IPS-11a (cell line): ENCODE results near the gene KIRREL2.
"Not testable (repeated sequence)": the region's sequence is repeated elsewhere in the genome, so short reads cannot be mapped to it uniquely, and the experiment has no call there.

Experiments
- H3K4me3 ChIP-seq: one replicate; pipeline ENCODE4 v1.5.1; 2013; ENCODE audit warnings: low read depth, low read length, control low read depth

Gene KIRREL2

DNA sequence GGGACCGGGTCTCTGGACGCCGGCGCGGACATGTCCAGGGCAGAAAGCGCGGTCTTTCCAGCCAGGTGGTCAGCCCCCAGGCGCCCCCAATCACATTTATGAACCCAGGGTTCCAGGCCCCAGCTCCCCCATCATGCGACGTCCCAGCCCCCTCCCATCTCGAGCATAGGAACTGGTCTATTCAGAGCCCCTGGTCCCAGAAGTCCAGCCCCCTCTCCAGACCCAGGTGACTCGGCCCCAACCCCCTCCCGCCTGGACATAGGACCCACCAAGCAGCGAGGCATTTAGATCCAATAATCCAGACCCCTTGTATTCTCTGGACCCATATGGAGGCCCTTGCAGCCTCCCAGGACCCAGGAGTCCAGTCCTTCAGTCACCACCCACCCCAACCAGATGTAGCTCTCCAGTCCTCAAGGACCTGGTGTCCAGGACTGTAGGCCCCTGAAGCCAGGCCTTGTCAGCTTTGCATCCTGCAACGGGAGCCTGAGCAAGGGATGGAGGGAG is 12.2 kb downstream of the KIRREL2 start:
- peak overlapping the region; percentile 18 for H3K4me3 ChIP-seq

DNA sequence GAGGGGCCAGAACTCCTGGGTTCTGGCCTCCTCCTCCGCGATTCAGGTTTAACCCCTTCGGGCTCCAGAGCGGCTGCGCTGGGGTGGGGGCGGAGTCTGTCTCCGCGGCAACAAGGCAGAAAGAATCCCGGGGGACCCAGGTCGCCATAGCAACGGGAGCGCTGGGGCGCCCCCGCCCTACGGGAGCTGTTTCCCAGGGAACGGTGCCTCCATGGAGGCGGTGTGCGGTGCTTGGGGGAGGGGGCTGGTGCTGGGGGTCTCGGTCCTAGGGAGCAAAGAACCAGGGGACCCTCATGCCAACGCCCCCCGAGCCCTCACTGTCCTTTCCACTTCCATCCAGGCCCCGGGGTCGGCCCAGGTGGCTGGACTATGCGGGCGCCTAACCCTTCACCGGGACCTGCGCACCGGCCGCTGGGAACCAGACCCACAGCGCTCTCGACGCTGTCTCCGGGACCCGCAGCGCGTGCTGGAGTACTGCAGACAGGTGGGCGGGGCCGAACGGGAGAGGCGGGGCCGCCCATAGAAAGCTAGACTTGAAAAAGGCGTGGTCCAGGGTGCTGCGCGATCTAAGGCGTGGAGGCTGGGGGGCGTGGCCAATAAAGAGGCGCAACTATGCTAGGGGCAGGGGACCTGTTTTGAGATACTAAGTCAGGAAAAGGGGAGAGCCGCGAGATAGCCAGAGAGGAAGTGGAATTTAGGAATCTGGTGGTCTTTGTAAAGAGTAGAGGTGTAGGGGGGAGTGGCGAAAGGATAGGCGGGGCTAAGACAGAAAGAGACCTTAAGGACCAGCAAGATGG is 12.8 kb downstream of the KIRREL2 start:
- peak overlapping the region; percentile 47 for H3K4me3 ChIP-seq

DNA sequence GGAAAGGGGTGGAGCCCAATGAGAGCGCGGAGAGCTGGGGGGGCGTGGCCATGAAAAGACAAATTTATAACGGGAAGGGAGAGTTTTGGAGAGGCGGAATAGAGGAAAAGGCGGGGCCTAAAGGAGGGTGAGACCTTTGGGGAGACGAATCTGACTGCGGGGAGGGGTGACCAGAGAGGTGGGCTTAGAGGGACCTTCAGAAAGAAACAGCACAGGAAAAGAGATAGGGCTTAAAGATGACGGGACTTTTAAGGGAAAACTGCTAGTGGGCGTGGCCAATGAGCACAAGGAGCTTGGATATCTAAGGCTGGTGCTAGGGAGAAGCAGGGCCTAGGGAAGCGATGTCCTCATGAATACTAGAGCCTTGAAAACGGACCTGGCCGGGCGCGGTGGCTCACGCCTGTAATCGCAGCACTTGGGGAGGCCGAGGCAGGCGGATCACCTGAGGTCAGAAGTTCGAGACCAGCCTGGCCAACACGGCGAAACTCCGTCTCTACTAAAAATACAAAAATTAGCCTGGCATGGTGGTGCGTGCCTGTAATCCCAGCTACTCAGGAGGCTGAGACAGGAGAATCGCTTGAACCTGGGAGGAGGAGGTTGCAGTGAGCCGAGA is 13.5 kb downstream of the KIRREL2 start:
- H3K4me3 ChIP-seq: peak overlapping the region; percentile 47

DNA sequence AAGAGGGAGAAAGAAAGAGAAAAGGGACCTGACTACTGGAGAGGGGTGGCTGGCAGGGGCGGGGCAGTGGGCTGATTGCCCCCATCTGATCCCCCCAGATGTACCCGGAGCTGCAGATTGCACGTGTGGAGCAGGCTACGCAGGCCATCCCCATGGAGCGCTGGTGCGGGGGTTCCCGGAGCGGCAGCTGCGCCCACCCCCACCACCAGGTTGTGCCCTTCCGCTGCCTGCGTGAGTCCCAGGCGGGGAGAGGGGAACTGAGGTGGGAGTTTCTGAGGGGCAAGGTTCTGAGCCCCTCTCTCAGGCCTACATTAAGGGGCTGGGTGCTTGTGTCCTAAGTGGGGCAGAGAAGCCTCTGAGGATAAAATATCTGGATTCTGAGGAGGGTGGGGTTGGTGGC is 14.1 kb downstream of the KIRREL2 start:
- no peak overlapping the region for H3K4me3 ChIP-seq

DNA sequence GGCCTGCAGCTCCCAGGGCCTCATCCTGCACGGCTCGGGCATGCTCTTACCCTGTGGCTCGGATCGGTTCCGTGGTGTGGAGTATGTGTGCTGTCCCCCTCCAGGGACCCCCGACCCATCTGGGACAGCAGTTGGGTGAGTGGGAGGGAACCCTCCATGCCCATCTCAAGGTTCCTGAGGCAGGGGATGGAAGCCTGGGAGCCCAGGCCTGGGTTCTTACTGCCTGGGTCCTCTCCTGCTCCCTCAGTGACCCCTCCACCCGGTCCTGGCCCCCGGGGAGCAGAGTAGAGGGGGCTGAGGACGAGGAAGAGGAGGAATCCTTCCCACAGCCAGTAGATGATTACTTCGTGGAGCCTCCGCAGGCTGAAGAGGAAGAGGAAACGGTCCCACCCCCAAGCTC is 14.9 kb downstream of the KIRREL2 start:
- no peak overlapping the region for H3K4me3 ChIP-seq

DNA sequence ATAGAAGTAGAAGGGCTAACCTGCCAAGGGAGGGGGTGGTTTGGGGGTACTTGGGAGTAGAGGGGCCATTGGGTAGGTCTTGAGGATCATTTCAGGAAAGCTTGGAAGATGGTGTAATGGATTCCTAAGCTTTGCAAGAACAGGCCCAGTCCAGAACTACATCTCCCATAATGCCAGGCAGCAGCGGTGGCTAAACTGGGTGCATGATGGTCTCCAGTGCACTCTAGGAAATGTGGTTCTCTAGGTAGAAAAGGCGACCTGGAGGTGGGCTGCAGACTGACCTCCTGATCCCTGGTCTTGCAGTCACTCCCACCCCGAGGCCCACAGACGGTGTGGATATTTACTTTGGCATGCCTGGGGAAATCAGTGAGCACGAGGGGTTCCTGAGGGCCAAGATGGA is 15.5 kb downstream of the KIRREL2 start:
- H3K4me3 ChIP-seq: no peak overlapping the region

DNA sequence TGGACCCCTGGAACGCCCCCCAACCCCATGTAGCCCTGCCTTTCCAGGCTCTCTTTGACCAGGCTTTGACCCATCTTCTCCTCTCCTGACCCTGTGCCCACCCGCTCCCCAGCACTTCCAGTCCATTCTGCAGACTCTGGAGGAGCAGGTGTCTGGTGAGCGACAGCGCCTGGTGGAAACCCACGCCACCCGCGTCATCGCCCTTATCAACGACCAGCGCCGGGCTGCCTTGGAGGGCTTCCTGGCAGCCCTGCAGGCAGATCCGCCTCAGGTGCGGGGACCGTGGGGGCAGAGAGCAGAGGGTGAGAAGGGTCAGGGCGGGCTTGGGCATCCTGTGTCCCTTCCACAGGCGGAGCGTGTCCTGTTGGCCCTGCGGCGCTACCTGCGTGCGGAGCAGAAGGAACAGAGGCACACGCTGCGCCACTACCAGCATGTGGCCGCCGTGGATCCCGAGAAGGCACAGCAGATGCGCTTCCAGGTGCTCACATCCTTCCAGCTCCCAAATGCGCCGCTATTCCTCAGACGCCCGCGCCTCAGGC is 17.8 kb downstream of the KIRREL2 start:
- no peak overlapping the region for H3K4me3 ChIP-seq

DNA sequence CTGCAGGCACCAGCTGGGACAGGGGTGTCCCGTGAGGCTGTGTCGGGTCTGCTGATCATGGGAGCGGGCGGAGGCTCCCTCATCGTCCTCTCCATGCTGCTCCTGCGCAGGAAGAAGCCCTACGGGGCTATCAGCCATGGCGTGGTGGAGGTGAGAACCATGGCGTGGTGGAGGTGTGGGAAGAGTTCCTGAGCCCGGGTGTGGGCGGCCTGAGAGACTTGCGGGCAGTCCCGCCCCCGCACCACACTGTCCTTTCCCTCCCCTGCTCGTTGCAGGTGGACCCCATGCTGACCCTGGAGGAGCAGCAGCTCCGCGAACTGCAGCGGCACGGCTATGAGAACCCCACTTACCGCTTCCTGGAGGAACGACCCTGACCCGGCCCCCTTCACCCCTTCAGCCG is 22.4 kb downstream of the KIRREL2 start:
- H3K4me3 ChIP-seq: no peak overlapping the region

DNA sequence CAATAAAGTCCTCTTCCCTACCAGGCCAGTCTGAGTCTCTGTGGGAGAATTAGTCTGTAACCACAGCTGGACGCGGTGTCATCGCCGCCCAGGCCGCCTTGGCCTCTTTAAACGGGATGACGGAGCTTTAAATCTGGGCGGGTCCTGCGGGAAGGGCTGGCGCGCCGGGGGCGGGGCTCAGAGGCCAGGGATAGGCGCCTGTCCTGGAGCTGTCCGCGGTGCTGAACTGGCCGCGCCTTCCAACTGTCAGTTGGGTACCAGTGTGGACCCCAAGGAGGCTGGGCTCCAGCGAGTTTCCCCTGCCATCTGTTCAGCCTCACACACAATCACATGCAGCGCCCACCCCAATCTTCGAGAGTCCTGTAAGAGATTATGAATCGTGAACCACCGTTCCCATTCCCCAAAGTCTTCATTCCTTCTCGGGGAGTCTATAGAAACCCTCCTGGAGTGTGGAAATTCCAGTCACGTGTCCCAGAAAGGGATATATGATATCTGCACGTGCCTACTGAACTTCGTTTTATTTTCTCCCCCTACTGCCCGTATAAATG is 23.1 kb downstream of the KIRREL2 start:
- H3K4me3 ChIP-seq: no peak overlapping the region

DNA sequence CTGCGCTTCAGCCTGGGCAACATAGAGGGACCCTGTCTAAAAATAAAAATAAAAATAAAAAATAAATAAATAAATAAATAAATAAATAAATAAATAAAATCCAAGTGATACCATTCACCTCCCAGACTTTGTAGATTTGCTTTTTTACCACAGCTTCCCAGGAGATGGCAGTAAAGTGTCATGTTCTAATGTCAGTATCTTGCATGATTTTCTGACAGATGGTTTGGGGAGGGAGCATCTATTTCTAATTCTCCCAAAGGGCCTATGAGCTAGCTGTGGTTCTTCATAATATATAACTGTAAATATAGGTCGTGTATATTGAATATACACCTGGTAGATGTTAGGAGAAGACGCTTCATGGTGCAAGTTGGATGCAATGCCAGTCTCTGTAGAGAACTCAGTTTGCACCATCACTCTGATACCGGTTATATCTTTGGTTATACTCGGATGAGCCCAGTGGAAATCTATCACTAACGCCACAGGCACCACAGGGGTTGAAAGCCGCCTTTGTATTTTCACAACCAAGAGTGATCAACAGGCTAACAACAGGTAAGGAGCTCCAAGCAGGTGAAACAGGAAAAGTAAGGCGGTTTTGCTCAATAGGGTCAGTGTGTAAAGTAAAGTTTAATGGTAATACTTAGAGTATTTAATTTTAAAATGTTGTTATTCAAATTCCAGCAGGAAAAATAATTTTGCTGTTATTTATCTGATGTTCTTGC is 25.6 kb downstream of the KIRREL2 start:
- no peak overlapping the region for H3K4me3 ChIP-seq

DNA sequence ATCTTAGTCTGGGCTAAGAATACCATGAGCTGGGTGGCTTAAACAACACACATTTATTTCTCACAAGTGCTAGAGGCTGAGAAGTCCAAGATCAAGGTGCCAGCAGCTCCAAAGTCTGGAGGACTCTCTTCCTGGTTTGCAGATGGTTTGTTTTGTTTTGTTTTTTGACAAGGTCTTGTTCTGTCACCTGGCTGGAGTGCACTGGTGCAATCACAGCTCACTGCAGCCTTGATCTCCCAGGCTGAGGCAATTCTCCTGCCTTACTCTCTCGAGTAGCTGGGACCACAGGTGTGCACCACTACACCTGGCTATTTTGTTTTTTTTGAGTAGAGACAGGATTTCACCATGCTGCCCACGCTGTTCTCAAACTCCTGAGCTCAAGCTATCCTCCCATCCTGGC is 27.2 kb downstream of the KIRREL2 start:
- H3K4me3 ChIP-seq: no peak overlapping the region

DNA sequence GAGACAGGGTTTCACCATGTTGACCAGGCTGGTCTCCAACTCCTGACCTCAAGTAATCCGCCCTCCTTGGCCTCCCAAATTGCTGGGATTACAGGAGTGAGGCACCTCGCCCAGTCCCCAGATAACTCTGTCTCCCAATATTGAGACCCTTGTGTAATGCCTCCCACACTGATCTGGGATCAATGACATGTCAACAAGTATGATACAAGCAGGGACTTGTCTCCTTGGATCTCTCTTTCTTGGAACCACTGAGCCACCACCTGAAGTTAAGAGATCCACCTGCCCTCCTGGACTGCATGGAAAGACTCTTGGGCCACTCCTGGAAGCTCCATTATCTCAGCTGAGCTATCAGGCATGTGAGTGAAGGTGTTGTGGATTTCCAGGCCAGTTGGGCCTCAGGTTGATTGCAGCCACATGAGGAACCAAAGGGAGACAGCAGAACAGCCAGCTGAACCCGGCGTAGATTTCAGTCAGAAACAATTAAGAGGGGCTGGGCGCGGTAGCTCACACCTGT is 28.6 kb downstream of the KIRREL2 start:
- H3K4me3 ChIP-seq: no peak overlapping the region

DNA sequence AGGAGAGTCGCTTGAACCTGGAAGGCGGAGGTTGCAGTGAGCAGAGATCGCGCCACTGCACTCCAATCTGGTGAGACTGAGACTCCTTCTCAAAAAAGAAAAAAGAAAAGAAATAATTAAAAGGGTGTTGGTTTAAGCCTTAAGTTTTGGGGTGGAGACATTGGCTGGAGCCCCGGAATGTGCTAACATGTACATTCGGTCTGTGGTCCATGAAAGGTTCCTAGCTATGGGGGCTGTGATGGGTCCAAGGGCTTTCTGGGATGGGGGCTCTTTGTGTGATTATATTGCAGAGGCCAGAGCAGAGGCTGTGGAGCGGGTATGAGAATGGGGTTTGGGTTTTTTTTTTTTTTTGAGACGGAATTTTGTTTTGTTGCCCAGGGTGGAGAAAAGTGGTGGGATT is 29.2 kb downstream of the KIRREL2 start:
- no peak overlapping the region for H3K4me3 ChIP-seq

DNA sequence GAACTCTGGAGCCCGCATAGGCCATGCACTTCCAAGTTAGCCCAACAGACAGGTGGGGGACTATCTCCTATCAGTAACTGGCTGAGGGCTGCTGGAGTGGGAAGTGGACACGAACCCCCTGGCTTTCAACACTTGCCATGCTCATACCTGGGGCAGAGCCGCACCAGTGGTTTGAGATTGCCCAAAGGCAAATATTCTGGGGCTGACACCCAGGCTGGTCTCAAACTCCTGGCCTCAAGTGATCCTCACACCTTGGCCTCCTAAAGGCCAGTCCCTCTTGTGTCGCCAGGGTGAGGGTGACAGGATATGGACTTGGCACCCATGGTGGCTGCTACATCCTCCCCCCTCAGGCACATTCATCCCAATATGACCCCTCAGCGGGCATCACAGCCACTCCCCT is 30.5 kb downstream of the KIRREL2 start:
- no peak overlapping the region for H3K4me3 ChIP-seq

DNA sequence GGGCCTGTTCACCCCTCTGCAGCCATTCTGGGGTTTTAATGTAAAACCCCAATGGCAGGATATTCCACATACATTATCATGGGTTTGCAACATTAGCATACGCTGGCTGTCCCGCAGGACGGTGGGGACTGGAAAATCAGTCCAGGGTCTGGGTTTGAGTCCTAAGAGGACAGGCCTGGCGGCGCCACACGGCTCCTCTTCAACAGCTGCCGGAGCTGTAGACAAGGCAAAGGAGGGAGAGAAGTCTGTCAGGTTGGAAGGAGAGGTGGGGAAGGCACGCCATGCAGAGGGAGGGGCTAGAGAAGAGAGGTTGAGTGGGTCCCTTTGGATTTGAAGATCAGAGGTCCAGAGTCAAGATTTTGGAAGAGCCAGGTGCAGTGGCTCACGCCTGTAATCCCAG is 31.7 kb downstream of the KIRREL2 start:
- H3K4me3 ChIP-seq: no peak overlapping the region

DNA sequence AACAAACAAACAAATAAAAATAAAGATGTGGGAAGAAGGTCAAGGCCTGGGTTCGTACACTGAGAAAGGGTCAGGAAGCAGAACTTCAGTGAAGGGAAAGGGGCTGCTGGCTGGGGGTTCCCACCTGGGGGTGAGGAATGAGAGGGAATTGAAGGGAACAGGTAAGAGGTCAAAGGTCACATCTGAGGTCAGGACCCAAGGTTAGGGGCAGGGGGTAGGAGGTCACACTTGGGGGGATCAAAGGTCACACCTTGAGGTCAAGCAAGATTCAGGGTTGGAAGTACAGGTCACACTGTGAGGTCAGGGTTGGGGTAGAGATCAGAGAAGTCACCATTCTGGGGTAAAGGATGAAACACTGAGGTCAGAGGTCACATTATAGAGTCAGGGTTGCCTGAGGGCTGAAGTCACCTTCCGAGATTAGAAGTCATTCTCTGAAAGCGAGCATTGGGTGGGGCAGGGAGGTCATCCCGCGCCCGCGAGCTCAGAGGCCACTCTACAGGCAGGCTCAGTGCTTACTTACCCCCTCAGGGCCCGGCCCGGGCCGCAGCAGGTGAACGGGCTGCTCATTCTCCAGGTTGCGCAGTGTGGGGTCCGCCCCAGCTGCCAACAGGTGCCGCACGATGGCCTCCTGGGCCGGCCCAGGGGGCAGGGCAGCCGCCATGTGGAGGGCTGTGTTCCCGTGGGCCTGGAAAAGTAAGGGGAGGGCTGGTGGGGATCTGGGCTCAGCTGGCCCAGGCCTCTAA is 32.8 kb downstream of the KIRREL2 start:
- no peak overlapping the region for H3K4me3 ChIP-seq

DNA sequence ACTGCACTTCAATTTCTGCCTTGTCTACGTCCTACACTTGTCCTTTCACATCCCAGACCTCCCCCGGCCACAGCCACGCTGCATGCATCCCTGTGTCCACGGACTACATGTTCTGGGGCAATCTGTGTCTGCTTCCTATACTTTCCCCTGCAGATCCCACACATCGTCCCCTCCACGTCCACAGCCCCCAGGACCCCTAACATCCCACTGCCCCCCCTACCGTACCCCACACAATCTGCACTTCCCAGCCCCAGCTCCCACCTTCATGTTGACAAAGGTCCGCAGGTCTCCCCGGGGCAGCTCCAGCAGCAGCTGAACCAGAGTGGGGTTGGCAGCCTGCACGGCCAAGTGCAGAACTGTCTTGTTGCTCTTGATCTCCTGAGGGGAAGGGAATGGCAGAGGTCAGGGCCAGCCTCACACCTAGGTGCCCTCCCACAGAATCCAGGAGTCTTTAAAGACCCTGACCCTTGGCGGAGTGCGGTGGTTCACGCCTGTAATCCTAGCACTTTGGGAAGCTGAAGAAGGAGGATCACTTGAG is 33.5 kb downstream of the KIRREL2 start:
- no peak overlapping the region for H3K4me3 ChIP-seq

DNA sequence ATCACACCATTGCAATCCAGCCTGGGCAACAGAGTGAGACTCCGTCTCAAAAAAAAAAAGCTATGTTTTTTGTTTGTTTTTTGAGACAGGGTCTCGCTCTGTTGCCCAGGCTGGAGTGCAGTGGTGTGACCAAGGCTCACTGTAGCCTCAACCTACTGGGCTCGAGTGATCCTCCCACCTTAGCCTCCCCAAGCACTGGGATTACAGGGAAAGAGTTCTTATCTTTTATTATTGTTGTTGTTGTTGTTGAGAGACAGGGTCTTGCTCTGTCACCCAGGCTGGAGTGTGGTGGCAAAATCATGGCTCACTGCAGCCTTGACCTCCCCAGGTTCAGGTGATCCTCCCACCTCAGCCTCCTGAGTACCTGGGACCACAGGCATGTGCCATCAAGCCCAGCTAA is 35.1 kb downstream of the KIRREL2 start:
- H3K4me3 ChIP-seq: not testable (repeated sequence)

DNA sequence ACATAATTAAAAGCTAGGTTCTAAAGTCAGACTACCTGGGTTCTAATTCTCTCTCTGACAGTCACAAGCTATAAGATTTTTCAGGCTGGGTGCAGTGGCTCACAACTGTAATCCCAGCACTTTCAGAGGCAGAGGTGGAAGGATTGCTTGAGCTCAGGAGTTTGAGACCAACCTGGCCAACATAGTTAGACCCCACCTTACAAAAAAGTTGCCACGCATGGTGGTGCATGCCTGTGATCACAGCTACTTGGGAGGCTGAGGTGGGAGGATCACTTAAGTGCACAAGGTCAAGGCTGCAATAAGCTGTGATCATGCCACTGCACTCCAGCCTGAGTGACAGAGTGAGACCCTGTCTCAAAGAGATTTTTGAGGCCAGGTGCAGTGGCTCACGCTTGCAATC is 37.6 kb downstream of the KIRREL2 start:
- no peak overlapping the region for H3K4me3 ChIP-seq
